Right lobe of liver (tissue), 6 donors: ENCODE measurements around the gene CMTM2. TPM values are rescaled to one million over a fixed set of nuclear protein-coding genes. Genes with fewer than 3 reads are reported as not detected.

Source experiments
- ATAC-seq, 4 donors: fragments of 200-7000 bp; cut with Tn5 transposase; one replicate each; pipeline ENCODE4 v1.9.1; 2020; ENCODE audit warnings: mild to moderate bottlenecking in 4 of 4, moderate library complexity in 4 of 4
- DNase-seq, 3 donors: peaks; one replicate each; pipeline ENCODE4 v3.0.0-alpha.2; 2020
- H3K27ac ChIP-seq, 3 donors: fragments of 200-600 bp; one replicate each; pipeline ENCODE4 v1.8.0; 2022
- H3K27me3 ChIP-seq, 2 donors: fragments of 200-600 bp; one replicate each; pipeline ENCODE4 v1.8.0; 2022
- H3K36me3 ChIP-seq, 4 donors: fragments of 200-600 bp; sonication (generic) in 1 of 4; one replicate each; pipeline versions ENCODE4 v1.5.1 to v1.8.0; 2017 to 2022; ENCODE audit warnings: control low read depth in 1 of 4
- H3K4me1 ChIP-seq, 4 donors: fragments of 200-600 bp; sonication (generic) in 1 of 4; one replicate each; pipeline versions ENCODE4 v1.5.1 to v1.8.0; 2017 to 2022; ENCODE audit warnings: control low read depth in 1 of 4
- H3K4me3 ChIP-seq, 3 donors: fragments of 200-600 bp; one replicate each; pipeline ENCODE4 v1.8.0; 2022
- H3K9me3 ChIP-seq, 4 donors: fragments of 200-600 bp; sonication (generic) in 1 of 4; one replicate each; pipeline versions ENCODE4 v1.5.1 to v1.8.0; 2017 to 2022; ENCODE audit warnings: control low read depth in 1 of 4
- CTCF ChIP-seq, 4 donors: fragments of 200-600 bp in 3 of 4; fragments of 450-650 bp in 1 of 4; IDR thresholded peaks; one replicate each; pipeline versions ENCODE4 v1.5.1 to v1.8.0; 2016 to 2022; ENCODE audit warnings: antibody characterized with exemption in 4 of 4, mild to moderate bottlenecking in 2 of 4
- POLR2A ChIP-seq: fragments of 450-650 bp; IDR thresholded peaks from one replicate; pipeline ENCODE4 v1.6.1; 2017; ENCODE audit warnings: antibody characterized with exemption, mild to moderate bottlenecking
- WGBS: methylation state at CpG from one replicate; pipeline ENCODE4 v1.1.6; 2018; ENCODE audit warnings: low coverage, low lambda C conversion rate; ENCODE audit not compliant: insufficient coverage; ENCODE audit errors: missing lambda C conversion rate; 5-methylcytosine and 5-hydroxymethylcytosine counted together
- intact Hi-C, 2 donors: fragments of 100-400 bp; cut with DNase I; formaldehyde crosslinking; loops; one replicate each; pipeline versions ENCODE4 v1.11.2 to v1.14.1; 2022
- total RNA-seq, 6 experiments: library from RNA; depleted of rRNA in 2 of 6; stranded (reverse); fragments of >200 nt in 2 of 6; fragmentation: NEBNext Ultra II Directional in 3 of 6; extraction: Animal tissue kit (Norgen Biotek cat#: 25700) in 3 of 6; gene quantifications; one replicate each; pipeline versions ENCODE4 v1.1.0 to v1.2.4, GENCODE V29; 2016 to 2023
- donor health status: DM: no; HTN: yes; CAD: no.
- donor health status: DM: no; HTN: no; CAD: no.
- donor health status: DM: no; HTN: no; CAD: no.
- donor health status: DM: no; HTN: yes; CAD: no.
- donor health status: DM: no; HTN: yes; CAD: no.

The CMTM2 gene
- total RNA-seq, 6 experiments from 2014 or later: 0.44 to 0.83 (median 0.55) TPM; not detected in 3

- Histone ChIP-seq H3K4me3 (no peak overlapping the region), H3K27me3 (no peaks in the 10 kb centered on the region), H3K9me3 (no peaks in the 10 kb centered on the region), H3K36me3 (no peaks in the 10 kb centered on the region), H3K4me1 (peaks cover 0 to 36% (median 8%) of the 10 kb centered on the region in 4 donors), H3K27ac (no peak overlapping the region)
- WGBS: 72% methylated on average over 10 of the region's 12 CpGs
- ATAC-seq (no peak), DNase-seq (no peak)
- intact Hi-C loops: no loop called here
- TF ChIP-seq POLR2A (no peak), CTCF (IDR thresholded peaks at IDR 0.05) (no peak)
These were observed 40.5 kb downstream of the CMTM2 start for GRCh38 chr16:66619534-66620428.

GRCh38 chr16:66620429-66620795, 41.1 kb downstream of the CMTM2 start:
- Histone ChIP-seq H3K4me3 (no peak overlapping the region), H3K9me3 (no peaks in the 10 kb centered on the region), H3K36me3 (no peaks in the 10 kb centered on the region), H3K27me3 (no peaks in the 10 kb centered on the region), H3K4me1 (peaks cover 0 to 36% (median 8%) of the 10 kb centered on the region in 4 donors), H3K27ac (no peak overlapping the region)
- ATAC-seq: no peak
- intact Hi-C loops: no loop called here
- no peak for DNase-seq
- WGBS: 85% methylated on average over 4 of the region's 8 CpGs
- no peak for TF ChIP-seq POLR2A
- TF ChIP-seq CTCF (IDR thresholded peaks at IDR 0.05): no peak

GRCh38 chr16:66621973-66622372, 42.7 kb downstream of the CMTM2 start:
- no peak for ATAC-seq
- H3K4me3 ChIP-seq: no peak overlapping the region
- peaks cover 0 to 24% (median 4%) of the 10 kb centered on the region in 4 donors for H3K4me1 ChIP-seq
- 97% methylated on average over 5 of the region's 14 CpGs for WGBS
- intact Hi-C loops: no loop called here
- no peaks in the 10 kb centered on the region for H3K36me3 ChIP-seq
- TF ChIP-seq CTCF (IDR thresholded peaks at IDR 0.05) (no peak), POLR2A (no peak)
- DNase-seq: no peak
- no peak overlapping the region for H3K27ac ChIP-seq
- H3K27me3 ChIP-seq: no peaks in the 10 kb centered on the region
- H3K9me3 ChIP-seq: no peaks in the 10 kb centered on the region

GRCh38 chr16:66622863-66623262, 43.6 kb downstream of the CMTM2 start:
- Histone ChIP-seq H3K27ac (no peak overlapping the region), H3K9me3 (no peaks in the 10 kb centered on the region), H3K4me1 (peaks cover 0 to 15% (median 3%) of the 10 kb centered on the region in 4 donors), H3K36me3 (no peaks in the 10 kb centered on the region), H3K27me3 (no peaks in the 10 kb centered on the region), H3K4me3 (no peak overlapping the region)
- ATAC-seq: no peak
- DNase-seq: no peak
- intact Hi-C loops: no loop called here
- TF ChIP-seq CTCF (IDR thresholded peaks at IDR 0.05) (no peak), POLR2A (no peak)
- 58% methylated on average over 2 of the region's 3 CpGs for WGBS
